GM10847 (cell line): Measurements from ENCODE around the gene POM121L12.

Source experiments
- POLR2A ChIP-seq: IDR thresholded peaks from 2 replicates; pipeline ENCODE4 v1.6.1; 2011; ENCODE audit not compliant: insufficient read length; ENCODE audit errors: extremely low read depth

The POM121L12 gene

DNA sequence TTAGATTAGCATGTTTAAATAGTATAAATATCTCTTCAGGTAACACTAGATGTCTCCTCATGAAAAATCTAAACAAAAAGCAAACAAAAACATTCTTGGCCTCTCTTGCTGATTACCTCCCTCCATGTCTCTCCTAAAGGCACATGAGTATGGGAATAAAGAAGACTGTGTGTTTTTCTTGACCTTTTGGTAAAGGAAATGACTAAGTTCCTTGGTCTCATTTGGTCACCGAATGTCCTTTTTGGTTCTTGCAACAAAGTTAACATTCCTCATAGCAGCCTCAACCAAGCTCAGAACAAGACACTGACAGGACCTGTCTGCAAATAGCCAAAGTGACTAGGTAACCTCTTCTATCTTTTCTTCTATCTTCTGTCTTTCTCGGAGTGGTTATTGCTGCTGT, 35.5 kb downstream of the POM121L12 start:
- TF ChIP-seq POLR2A, result no peak
